GM12872 (cell line): ENCODE measurements around the gene STRN.

Experiments used
- TF ChIP-seq, protein P1 (sequence below): IDR thresholded peaks from 3 replicates; pipeline ENCODE4 v1.5.1; 2011; ENCODE audit warnings: low read depth, mild to moderate bottlenecking, low read length, moderate library complexity; ENCODE audit not compliant: insufficient read depth

Gene STRN

DNA sequence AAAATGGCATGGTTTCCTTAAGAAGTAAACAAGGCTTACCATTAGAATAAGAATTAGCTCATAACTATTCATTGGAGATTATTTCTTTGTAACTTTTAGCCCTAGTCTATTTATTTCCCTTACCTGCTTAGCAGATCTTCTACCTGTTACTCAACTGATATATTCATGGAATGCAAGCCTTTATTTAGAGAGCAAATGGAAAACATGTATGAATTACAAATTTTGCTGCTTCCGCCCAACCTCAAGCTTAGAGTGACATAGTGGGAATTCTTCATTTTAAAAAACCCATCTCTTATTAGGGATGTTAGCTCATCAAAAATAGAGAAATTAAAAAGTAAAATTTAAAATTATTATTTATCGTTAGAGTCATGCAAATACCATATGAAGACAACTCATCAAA is 110.9 kb downstream of the STRN start:
- TF ChIP-seq, protein P1, sequence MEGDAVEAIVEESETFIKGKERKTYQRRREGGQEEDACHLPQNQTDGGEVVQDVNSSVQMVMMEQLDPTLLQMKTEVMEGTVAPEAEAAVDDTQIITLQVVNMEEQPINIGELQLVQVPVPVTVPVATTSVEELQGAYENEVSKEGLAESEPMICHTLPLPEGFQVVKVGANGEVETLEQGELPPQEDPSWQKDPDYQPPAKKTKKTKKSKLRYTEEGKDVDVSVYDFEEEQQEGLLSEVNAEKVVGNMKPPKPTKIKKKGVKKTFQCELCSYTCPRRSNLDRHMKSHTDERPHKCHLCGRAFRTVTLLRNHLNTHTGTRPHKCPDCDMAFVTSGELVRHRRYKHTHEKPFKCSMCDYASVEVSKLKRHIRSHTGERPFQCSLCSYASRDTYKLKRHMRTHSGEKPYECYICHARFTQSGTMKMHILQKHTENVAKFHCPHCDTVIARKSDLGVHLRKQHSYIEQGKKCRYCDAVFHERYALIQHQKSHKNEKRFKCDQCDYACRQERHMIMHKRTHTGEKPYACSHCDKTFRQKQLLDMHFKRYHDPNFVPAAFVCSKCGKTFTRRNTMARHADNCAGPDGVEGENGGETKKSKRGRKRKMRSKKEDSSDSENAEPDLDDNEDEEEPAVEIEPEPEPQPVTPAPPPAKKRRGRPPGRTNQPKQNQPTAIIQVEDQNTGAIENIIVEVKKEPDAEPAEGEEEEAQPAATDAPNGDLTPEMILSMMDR, result no peak

DNA sequence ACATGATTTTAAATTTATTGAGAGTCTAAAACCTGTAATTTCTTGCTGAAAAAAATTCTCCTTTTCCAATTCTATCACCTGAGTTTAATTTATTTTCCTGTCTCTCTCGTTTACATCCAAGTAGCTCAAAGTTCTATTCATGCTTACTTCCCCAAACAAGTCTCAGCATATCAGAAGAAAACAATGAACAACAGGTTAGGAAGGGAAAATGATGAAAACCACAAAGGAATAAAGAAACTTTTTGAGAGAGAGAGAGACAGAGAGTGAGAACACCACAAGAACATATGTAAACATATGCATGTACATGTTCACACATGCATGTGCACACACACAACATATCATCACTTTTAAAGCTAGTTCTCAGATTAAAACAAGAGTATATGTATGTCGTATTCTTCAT is 112.1 kb downstream of the STRN start:
- TF ChIP-seq, protein P1, result no peak

DNA sequence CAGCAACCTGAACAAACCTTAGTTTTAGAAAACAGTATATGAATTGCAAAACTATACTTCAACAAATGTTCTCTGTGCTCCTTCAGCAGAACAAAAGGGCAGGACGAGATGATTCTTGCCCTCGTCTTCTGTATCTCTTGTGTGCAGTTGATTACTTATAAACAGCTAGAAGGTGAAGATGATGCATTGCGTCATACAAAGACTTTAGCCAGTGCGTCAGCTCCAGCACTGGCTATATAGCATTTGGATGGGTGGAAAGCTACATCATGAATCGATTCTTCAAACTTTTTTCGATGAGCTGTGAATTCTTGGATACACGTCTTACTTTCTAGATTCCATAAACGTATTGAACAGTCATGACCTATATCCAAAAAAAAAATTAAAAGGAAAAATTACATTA is 117.1 kb downstream of the STRN start:
- TF ChIP-seq, protein P1, result no peak

DNA sequence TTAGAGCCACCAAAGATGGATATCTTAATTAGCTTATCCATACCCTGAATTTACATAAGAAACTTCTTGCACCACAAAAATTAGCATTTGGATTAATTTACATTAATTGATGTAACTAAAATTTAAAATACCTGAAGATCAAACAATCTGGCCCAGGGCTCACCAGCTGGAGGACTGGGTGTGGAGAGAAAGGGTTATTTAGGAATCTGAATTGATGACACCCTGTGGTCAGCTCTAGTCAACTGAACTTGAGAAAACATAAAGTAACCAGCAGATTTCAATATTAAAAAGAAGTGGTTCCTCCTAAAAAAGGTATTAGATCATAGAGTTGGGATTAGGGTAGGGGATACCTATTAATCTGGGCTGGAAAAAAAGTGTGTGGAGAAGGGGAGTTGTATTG is 122.5 kb downstream of the STRN start:
- TF ChIP-seq, protein P1, result no peak

DNA sequence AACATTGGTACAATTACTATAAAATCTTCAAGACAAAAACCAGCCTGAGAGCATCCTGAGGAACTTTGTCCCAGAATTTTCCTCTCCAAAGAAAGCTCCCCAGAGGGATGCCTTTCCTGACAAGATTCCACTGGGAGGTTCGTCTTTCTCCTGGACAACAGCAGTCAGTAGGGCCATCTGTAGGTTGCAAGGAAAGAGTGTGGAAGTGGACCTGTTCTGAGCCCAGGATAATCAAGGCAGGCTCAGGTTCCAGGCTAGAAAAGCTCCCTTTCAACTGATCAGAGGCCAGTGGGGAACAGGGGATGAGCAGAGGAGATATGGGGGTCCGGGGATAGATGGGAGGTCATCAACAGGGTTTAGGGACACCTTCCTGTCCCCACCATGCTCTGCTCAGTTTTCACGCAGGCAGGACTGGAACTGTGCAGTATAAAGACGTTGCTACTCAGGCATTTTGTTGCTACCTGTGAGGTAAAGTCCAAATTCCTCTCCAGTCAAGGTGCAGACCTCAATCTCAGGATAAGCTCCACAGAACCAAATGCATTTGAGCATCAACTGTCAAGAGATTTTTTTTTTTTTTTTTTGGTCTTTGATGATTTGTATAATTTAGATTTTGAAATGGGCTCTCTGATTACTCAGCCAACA is 126.2 kb downstream of the STRN start:
- TF ChIP-seq, protein P1, result no peak

DNA sequence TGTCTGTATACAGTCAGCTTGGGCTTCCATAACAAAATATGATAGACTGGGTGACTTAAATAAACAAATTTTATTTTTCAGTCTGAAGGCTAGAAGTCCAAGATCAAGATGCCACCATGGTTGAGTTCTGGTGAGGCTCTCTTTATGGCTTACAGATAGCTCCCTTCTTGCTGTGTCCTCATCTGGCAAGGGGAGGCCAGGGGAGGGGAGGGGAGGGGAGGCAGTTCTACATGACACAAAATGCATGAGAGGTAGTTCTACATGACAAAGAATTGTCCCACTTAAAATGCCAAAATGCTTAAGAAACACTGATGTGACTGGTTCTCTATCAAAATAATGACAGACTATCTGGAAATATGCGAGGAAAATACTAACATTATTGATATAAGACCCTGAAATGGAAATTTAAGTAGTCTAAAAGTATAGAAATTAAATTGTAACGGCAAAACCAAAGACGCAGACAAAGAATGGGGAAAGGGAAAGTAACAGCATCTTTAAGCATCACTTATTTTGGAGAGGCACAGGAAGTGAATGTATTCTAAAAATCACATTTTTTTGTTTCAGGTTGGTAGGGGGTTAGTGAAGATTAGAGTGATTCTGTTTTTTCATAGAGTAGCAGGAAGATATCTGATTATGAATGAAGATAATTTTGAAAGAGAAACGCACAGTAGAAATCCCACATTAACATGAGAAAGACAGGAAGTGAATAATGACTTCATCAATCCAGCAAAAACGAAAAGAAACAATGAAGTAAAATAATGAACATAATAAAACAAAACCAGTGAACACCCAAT is 131.4 kb downstream of the STRN start:
- TF ChIP-seq, protein P1, result no peak

DNA sequence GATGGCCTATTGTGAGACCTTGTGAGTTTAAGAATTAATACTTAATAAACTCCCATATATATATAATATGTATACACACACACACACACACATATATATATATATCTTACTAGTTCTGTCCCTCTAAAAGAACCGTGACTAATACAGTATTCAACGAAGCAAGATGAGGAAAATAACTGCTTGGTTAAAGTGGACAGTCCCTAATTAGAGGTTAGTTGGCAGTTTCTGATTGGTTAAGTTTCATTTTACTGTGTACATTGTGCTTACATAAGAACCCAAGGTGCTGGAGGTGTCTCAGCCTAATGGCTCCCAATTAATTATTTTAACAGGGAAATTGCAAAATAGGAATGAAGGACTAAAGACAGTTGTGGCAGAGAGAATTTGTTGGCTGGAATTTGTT is 132.1 kb downstream of the STRN start:
- TF ChIP-seq, protein P1, result no peak
